NCI-H510A treated with DMSO at 0.1 percent for 48 hours (cell line): ENCODE data around the gene ELOB.

Source experiments
- DNase-seq: peaks from one replicate; lab custom pipeline; 2025; lab: John Stamatoyannopoulos, UW

The ELOB gene

DNA sequence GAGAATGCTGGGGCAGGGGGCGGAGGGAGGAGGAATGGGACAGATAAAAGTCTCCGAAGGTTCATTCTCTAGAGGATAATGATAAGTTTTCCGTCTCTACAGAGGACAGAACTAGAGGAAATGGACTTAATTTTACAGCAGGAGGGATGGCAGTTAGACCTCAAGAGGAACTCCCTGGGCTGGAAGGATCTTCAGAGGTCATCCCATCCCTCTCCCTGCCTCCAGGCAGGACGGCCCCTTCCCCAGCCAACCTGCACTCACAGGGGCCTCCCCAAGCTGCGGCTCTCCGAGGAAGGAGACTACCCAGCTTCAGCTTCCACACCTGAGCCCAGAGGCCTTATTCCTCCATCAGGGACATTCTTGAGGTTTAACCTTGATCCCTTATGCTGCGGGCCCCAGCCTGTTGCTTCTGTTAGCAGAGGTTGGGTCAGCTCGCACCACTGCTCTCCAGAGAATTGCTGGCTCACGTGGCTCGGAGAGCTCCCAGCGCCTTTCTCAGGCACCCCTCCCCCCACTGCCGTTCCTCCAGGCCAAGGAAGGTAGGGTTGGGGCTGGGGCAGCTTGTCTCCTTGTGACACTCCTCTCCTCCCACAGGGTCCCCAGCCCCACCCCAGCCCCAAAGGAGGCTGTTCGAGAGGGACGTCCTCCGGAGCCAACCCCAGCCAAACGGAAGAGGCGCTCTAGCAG lies 8.5 kb downstream of the ELOB start:
- DNase-seq = no peak

DNA sequence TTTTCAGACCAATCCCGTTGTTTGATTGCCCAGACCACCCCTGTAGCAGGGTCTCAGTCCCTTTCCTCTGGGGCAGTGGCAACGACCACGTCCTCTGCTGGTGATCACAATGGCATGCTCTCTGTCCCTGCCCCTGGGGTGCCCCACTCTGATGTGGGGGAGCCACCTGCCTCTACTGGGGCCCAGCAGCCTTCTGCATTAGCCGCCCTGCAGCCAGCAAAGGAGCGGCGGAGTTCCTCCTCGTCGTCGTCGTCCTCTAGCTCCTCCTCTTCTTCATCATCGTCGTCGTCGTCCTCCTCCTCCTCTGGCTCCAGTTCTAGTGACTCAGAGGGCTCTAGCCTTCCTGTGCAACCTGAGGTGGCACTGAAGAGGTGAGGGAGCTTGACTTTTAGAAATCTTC lies 9.2 kb downstream of the ELOB start:
- DNase-seq = no peak

- no peak for DNase-seq
Observed at GRCh38 chr16:2767140-2767731, 9.8 kb downstream of the ELOB start.

GRCh38 chr16:2766430-2767139 lies 10.5 kb downstream of the ELOB start:
- no peak for DNase-seq

DNA sequence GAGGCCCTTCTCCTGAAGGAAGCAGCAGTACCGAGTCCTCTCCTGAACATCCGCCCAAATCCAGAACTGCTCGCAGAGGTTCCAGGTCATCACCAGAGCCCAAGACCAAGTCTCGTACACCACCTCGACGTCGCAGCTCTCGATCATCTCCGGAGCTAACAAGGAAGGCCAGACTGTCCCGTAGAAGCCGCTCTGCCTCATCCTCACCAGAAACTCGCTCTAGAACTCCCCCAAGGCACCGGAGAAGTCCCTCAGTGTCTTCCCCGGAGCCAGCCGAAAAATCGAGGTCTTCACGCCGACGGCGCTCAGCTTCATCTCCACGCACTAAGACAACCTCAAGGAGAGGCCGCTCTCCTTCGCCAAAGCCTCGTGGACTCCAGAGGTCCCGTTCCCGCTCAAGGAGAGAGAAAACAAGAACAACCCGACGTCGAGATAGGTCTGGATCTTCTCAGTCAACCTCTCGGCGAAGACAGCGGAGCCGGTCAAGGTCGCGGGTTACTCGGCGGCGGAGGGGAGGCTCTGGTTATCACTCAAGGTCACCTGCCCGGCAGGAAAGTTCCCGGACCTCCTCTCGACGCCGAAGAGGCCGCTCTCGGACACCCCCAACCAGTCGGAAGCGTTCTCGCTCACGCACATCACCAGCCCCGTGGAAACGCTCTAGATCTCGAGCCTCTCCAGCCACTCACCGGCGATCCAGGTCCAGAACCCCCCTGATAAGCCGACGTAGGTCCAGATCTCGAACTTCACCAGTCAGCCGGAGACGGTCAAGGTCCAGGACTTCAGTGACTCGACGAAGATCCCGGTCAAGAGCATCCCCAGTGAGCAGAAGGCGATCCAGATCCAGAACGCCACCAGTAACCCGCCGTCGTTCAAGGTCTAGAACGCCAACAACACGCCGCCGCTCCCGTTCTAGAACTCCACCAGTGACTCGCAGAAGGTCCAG lies 11.3 kb downstream of the ELOB start:
- no peak for DNase-seq

- no peak for DNase-seq
Observed at GRCh38 chr16:2764718-2765117, 12.4 kb downstream of the ELOB start.

- no peak for DNase-seq
Observed at GRCh38 chr16:2763173-2763572, 13.9 kb downstream of the ELOB start.

GRCh38 chr16:2762711-2763110 lies 14.4 kb downstream of the ELOB start:
- DNase-seq = no peak

DNA sequence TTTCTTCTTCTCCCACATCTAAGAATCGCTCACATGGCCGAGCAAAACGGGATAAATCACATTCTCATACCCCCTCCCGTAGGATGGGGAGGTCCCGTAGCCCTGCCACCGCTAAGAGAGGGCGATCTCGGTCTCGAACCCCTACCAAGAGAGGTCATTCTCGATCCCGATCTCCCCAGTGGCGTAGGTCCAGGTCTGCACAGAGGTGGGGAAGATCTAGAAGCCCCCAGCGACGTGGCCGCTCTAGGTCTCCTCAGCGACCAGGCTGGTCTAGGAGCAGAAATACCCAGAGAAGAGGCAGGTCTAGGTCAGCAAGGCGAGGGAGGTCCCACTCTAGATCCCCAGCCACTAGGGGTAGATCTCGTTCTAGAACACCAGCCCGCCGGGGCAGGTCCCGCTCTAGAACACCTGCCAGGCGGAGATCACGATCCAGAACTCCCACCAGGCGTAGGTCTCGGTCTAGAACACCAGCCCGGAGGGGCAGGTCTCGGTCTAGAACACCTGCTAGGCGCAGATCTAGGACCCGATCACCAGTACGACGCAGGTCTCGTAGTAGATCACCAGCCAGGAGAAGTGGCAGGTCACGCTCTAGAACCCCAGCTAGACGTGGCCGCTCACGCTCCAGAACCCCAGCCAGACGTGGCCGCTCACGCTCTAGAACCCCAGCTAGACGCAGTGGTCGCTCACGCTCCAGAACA lies 15.0 kb downstream of the ELOB start:
- DNase-seq = no peak

- no peak for DNase-seq
Observed at GRCh38 chr16:2761472-2761871, 15.6 kb downstream of the ELOB start.

- no peak for DNase-seq
Observed at GRCh38 chr16:2757344-2757743, 19.7 kb downstream of the ELOB start.

GRCh38 chr16:2756288-2757015 lies 20.6 kb downstream of the ELOB start:
- no peak for DNase-seq

DNA sequence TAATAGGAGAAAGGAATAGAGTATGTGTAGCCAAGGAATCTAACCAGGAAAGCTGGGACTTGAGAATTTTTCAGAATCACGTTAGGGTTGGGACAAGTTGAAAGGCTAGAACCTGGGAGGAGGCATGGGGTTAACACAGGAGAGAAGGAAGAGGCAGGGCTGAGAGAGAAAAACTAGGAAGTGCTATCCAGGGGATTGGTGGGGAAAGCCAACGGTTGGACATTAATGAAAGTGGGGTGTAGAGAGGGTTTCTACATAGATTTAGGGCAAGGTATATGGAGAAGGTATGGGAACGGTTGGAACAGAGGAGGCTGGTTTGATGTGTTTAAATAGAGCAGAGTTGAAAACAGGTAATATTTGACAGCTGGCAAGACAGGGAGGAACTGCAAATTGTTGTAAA lies 21.9 kb downstream of the ELOB start:
- no peak for DNase-seq

DNA sequence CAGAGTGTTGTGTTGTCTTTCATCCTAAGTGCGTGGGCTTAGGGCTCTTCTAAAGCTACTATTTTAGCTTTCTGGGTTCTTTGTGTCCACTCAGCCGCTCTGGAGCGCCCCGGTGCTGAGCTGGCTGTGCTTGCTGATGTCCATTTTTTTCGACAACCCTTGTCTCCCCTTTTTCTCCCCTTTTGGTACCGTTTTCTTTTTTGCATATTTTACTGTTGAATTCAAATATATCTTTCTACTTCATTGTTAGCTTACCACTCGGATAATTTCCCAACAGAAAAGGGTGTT lies 23.4 kb downstream of the ELOB start:
- no peak for DNase-seq

DNA sequence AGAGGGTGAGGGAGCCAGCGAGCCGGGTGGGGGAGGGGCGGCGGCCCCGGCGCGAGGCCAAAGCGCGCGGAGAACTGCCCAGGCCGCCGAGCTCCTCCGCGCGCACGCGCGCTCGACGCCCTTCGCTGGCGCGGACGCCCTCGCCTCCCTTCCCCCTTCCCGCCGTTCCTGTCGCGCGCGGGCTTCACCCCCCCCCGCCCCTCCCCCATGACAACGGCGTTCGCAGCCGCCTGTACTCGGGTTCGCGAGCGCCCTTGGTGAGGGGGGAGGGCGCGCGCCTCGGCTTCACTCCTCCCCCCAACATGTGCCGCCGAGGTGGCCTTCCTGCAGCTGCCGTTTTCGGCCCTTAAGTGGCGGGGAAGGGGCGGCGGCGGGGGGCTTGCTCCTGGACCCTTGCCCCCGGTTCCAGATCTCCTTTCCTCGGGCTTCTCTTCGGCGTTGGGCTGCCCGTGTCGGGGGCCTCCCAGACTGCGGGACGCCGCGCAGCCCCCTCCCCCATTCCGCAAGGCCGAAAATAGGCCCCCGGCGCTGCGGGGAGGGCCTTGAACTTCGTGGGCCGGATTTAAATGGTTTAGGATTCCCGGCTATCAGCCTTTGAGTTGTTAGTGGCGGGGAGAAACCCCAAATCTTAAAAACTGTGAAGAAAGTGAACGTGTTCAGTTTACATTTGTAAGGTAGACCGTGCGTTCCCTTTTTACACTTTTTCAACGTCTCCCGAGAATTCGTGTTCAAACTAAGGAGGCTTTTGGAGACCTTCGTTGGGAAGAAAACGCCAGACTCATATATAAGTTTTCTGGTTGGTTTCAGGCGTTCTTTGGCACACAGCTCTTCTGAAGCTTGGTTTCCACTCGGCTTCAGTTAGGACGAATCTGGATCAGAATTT lies 24.0 kb downstream of the ELOB start:
- DNase-seq = peak; percentile 40

DNA sequence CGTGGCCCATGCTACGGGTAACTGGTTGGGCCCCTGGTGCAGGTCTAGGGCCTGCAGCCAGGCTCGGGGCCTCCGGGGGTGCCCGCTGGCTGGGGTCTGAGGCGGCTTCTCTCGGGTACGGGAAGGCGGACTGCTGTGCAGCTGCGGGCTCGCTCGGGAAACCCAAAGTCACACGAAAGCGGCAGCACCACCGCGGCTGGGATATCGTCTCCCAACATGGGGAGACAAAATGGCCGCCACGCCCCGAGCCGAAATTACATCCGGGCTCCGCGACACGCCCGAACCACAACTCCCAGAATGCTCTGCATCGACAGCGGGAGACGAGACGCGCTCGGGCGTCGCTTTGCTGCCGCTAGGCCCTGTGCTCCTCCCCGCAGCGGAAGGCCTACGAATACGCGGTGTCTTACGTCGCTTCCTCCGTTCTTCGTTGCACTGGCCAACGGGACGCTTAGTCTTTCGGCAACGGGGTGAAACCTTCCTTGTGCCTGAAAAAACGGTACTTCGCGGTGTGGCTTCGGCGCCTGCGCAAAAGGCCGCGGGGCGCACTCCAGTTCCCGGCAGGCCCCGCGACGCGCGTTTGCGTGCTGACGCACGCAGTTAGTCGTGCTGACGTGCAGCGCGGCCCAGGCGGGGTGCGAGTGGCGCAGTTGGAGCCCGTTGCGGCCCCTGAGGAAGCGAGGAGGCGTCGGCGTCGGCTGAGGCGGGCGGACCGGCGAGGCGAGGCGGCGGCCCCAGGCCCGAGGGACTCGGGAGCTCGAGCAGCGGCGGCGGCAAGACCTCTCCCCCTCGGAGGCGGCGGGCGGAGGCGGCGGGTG lies 24.8 kb downstream of the ELOB start, which contains the start of gene SRRM2:
SRRM2 (plus strand) TSS at position 604 of the 815 bp plus-strand sequence. CDS start 3,727 bp downstream, outside the sequence.
- DNase-seq = peak; percentile 84

GRCh38 chr16:2751577-2752034 lies 25.5 kb downstream of the ELOB start:
- peak; percentile 84 for DNase-seq

- no peak for DNase-seq
Observed at GRCh38 chr16:2749936-2750335, 27.1 kb downstream of the ELOB start.

GRCh38 chr16:2749476-2749875 lies 27.6 kb downstream of the ELOB start:
- DNase-seq = no peak
